GM19239 (cell line): Measurements from ENCODE around the gene CDH11.

Experiments used
- DNase-seq: peaks from one replicate; pipeline ENCODE4 v3.0.0; 2011; ENCODE audit warnings: low spot score; ENCODE audit not compliant: insufficient read length
- FAIRE-seq: peaks from 2 replicates; lab custom pipeline; 2011; peaks lifted over from hg19 to GRCh38; lab: Jason Lieb, UNC

CDH11 gene

GRCh38 chr16:64948056-64948455, 173.8 kb downstream of the CDH11 start:
- DNase-seq: no peak
- no peak for FAIRE-seq

GRCh38 chr16:64947651-64948050, 174.2 kb downstream of the CDH11 start:
- no peak for FAIRE-seq
- no peak for DNase-seq

GRCh38 chr16:64933885-64934284, 188.0 kb downstream of the CDH11 start:
- DNase-seq (no peak), FAIRE-seq (no peak)

GRCh38 chr16:64926476-64926875, 195.4 kb downstream of the CDH11 start:
- FAIRE-seq (no peak), DNase-seq (no peak)

GRCh38 chr16:64925166-64925565, 196.7 kb downstream of the CDH11 start:
- DNase-seq: no peak
- FAIRE-seq: no peak

GRCh38 chr16:64924086-64924485, 197.8 kb downstream of the CDH11 start:
- FAIRE-seq: no peak
- no peak for DNase-seq

- DNase-seq (no peak), FAIRE-seq (no peak)
Measured at GRCh38 chr16:64919929-64920607, 201.8 kb downstream of the CDH11 start.

- FAIRE-seq (no peak), DNase-seq (no peak)
Measured at GRCh38 chr16:64919141-64919540, 202.7 kb downstream of the CDH11 start.

- FAIRE-seq (no peak), DNase-seq (no peak)
Measured at GRCh38 chr16:64916051-64916450, 205.8 kb downstream of the CDH11 start.

- DNase-seq: no peak
- no peak for FAIRE-seq
Measured at GRCh38 chr16:64910356-64910755, 211.5 kb downstream of the CDH11 start.

GRCh38 chr16:64907844-64908243, 214.0 kb downstream of the CDH11 start:
- no peak for FAIRE-seq
- DNase-seq: no peak

GRCh38 chr16:64903770-64904169, 218.1 kb downstream of the CDH11 start:
- DNase-seq: no peak
- no peak for FAIRE-seq

- no peak for FAIRE-seq
- no peak for DNase-seq
Measured at GRCh38 chr16:64900517-64900916, 221.3 kb downstream of the CDH11 start.

- DNase-seq: no peak
- no peak for FAIRE-seq
Measured at GRCh38 chr16:64900019-64900418, 221.8 kb downstream of the CDH11 start.

GRCh38 chr16:64898159-64898558, 223.7 kb downstream of the CDH11 start:
- no peak for FAIRE-seq
- DNase-seq: no peak
